SK-N-MC (cell line): ENCODE data around the gene CDKN1A.

Source experiments
- DNase-seq: peaks from one replicate; pipeline ENCODE4 v3.0.0-alpha.2; 2011; ENCODE audit warnings: low read depth, low spot score
- H3K27ac ChIP-seq: fragments of 200-600 bp; sonication (generic); 2 replicates; pipeline ENCODE4 v1.5.1; 2016; ENCODE audit warnings: mixed run types
- H3K36me3 ChIP-seq: fragments of 200-600 bp; sonication (generic); 2 replicates; pipeline ENCODE4 v1.6.1; 2017; ENCODE audit warnings: antibody characterized with exemption, low read length, mixed read lengths; ENCODE audit not compliant: insufficient read depth
- H3K4me3 ChIP-seq: fragments of 200-600 bp; sonication (generic); 2 replicates; pipeline ENCODE4 v1.5.1; 2016
- H3K9ac ChIP-seq: fragments of 200-600 bp; sonication (generic); 2 replicates; pipeline ENCODE4 v1.8.0; 2017; ENCODE audit warnings: mixed run types, mixed read lengths; ENCODE audit not compliant: insufficient read length
- H3K9me3 ChIP-seq: fragments of 200-600 bp; sonication (generic); 2 replicates; pipeline ENCODE4 v1.6.1; 2017; ENCODE audit warnings: low read depth, mild to moderate bottlenecking, antibody characterized with exemption, low read length, moderate library complexity, mixed read lengths
- EZH2 ChIP-seq: fragments of 200-600 bp; sonication (generic); IDR thresholded peaks from one replicate; pipeline ENCODE4 v1.6.1; 2017; ENCODE audit warnings: antibody characterized with exemption
- FOXP2 ChIP-seq: optimal IDR thresholded peaks from 2 replicates; pipeline ENCODE3; 2011; ENCODE audit warnings: mild to moderate bottlenecking, moderate library complexity; ENCODE audit not compliant: insufficient read depth; ENCODE audit errors: extremely low read length, control extremely low read depth
- POLR2AphosphoS5 ChIP-seq: IDR thresholded peaks from 2 replicates; pipeline ENCODE4 v1.6.1; 2012; ENCODE audit warnings: mild to moderate bottlenecking, low read depth, low read length, borderline replicate concordance

Gene CDKN1A

GRCh38 chr6:36638579-36638978, 39.9 kb upstream of the CDKN1A start:
- Histone ChIP-seq H3K27ac (no peak overlapping the region), H3K9me3 (no peaks in the 10 kb centered on the region), H3K4me3 (no peak overlapping the region), H3K36me3 (no peaks in the 10 kb centered on the region), H3K9ac (no peak overlapping the region)
- DNase-seq, result no peak
- TF ChIP-seq FOXP2 (no peak), POLR2AphosphoS5 (no peak), EZH2 (no peak)

- Histone ChIP-seq H3K9ac (no peak overlapping the region), H3K36me3 (no peaks in the 10 kb centered on the region), H3K27ac (no peak overlapping the region), H3K9me3 (no peaks in the 10 kb centered on the region), H3K4me3 (no peak overlapping the region)
- DNase-seq, result no peak
- TF ChIP-seq FOXP2 (no peak), POLR2AphosphoS5 (no peak), EZH2 (no peak)
Observed at GRCh38 chr6:36639171-36639808, 39.2 kb upstream of the CDKN1A start.

GRCh38 chr6:36641543-36641942, 37.0 kb upstream of the CDKN1A start:
- H3K9me3 ChIP-seq, result no peaks in the 10 kb centered on the region
- H3K36me3 ChIP-seq, result no peaks in the 10 kb centered on the region
- DNase-seq, result no peak
- H3K9ac ChIP-seq, result no peak overlapping the region
- TF ChIP-seq EZH2, result no peak
- no peak for TF ChIP-seq FOXP2
- no peak for TF ChIP-seq POLR2AphosphoS5
- no peak overlapping the region for H3K4me3 ChIP-seq
- no peak overlapping the region for H3K27ac ChIP-seq

GRCh38 chr6:36642913-36643817, 35.3 kb upstream of the CDKN1A start:
- H3K4me3 ChIP-seq, result no peak overlapping the region
- H3K36me3 ChIP-seq, result no peaks in the 10 kb centered on the region
- DNase-seq, result no peak
- H3K9me3 ChIP-seq, result no peaks in the 10 kb centered on the region
- no peak for TF ChIP-seq POLR2AphosphoS5
- TF ChIP-seq EZH2, result no peak
- no peak overlapping the region for H3K9ac ChIP-seq
- H3K27ac ChIP-seq, result no peak overlapping the region

- H3K36me3 ChIP-seq, result no peaks in the 10 kb centered on the region
- no peak overlapping the region for H3K4me3 ChIP-seq
- H3K9me3 ChIP-seq, result no peaks in the 10 kb centered on the region
- DNase-seq, result no peak
- TF ChIP-seq FOXP2, result no peak
- no peak for TF ChIP-seq EZH2
- TF ChIP-seq POLR2AphosphoS5, result no peak
- H3K27ac ChIP-seq, result no peak overlapping the region
- no peak overlapping the region for H3K9ac ChIP-seq
Observed at GRCh38 chr6:36643977-36644376, 34.5 kb upstream of the CDKN1A start.

GRCh38 chr6:36649086-36649485, 29.4 kb upstream of the CDKN1A start:
- DNase-seq, result no peak
- Histone ChIP-seq H3K27ac (peak overlapping the region; percentile 8; the same call in 1 of the 2 replicates), H3K4me3 (no peak overlapping the region), H3K36me3 (no peaks in the 10 kb centered on the region), H3K9ac (no peak overlapping the region), H3K9me3 (no peaks in the 10 kb centered on the region)
- TF ChIP-seq EZH2 (no peak), FOXP2 (no peak), POLR2AphosphoS5 (no peak)

GRCh38 chr6:36649701-36650484, 28.6 kb upstream of the CDKN1A start:
- Histone ChIP-seq H3K4me3 (no peak overlapping the region), H3K27ac (peak overlapping the region; percentile 8; the same call in 1 of the 2 replicates), H3K9ac (peak overlapping the region; percentile 38), H3K36me3 (no peaks in the 10 kb centered on the region), H3K9me3 (no peaks in the 10 kb centered on the region)
- TF ChIP-seq POLR2AphosphoS5 (no peak), FOXP2 (no peak), EZH2 (no peak)
- no peak for DNase-seq
